A549 (cell line): ENCODE results near the gene POLR2L. TPM values are rescaled to one million over a fixed set of nuclear protein-coding genes. Genes with fewer than 3 reads are reported as not detected.

Experiments
- ATAC-seq, 2 experiments: fragments of 200-7000 bp in 1 of 2; fragments of >200 bp in 1 of 2; cut with Nextera tagmentation in 1 of 2; cut with Tn5 transposase in 1 of 2; 3 replicates each; pipeline versions ENCODE4 v1.8.0 to v1.9.1; 2018 to 2020; ENCODE audit warnings: mild to moderate bottlenecking in 1 of 2, moderate library complexity in 1 of 2
- CTCF ChIA-PET: fragments of 300-600 bp; sonication (Branson Sonifier 250); formaldehyde crosslinking; extraction: SDS; loops from one replicate; lab custom pipeline; 2021; ENCODE audit warnings: antibody characterized with exemption, inconsistent platforms; lab: Yijun Ruan, JAX
- POLR2A ChIA-PET: fragments of 350-600 bp; formaldehyde crosslinking; extraction: SDS; loops from one replicate; lab custom pipeline; 2021; ENCODE audit warnings: antibody characterized with exemption, inconsistent platforms; lab: Yijun Ruan, JAX
- DNase-seq, 2 experiments: peaks; one replicate each; pipeline versions ENCODE4 v3.0.0 to v3.0.0-alpha.2; 2011 to 2016; ENCODE audit warnings: low read depth in 1 of 2, low spot score in 1 of 2
- FAIRE-seq: peaks from 2 replicates; lab custom pipeline; 2011; peaks lifted over from hg19 to GRCh38; lab: Jason Lieb, UNC
- H3K27ac ChIP-seq, 2 experiments: fragments of >200 bp; sonication (Bioruptor Twin); formaldehyde crosslinking; 3 replicates each; pipeline ENCODE4 v1.5.1; 2016 to 2017
- H3K4me1 ChIP-seq: fragments of >200 bp; sonication (Bioruptor Twin); formaldehyde crosslinking; 3 replicates; pipeline ENCODE4 v1.6.1; 2016
- H3K4me2 ChIP-seq: fragments of >200 bp; sonication (Bioruptor Twin); formaldehyde crosslinking; 3 replicates; pipeline ENCODE4 v1.6.1; 2016
- H3K4me3 ChIP-seq: fragments of >200 bp; sonication (Bioruptor Twin); formaldehyde crosslinking; 3 replicates; pipeline ENCODE4 v1.5.1; 2016
- H3K9me3 ChIP-seq: fragments of >200 bp; sonication (Bioruptor Twin); formaldehyde crosslinking; 3 replicates; pipeline ENCODE4 v1.6.1; 2016
- E2F6 ChIP-seq: IDR thresholded peaks from 2 replicates; pipeline ENCODE4 v1.6.1; 2012; ENCODE audit warnings: low read depth, borderline replicate concordance
- EHF ChIP-seq: fragments of 250-450 bp; sonication (Bioruptor Pico); IDR thresholded peaks from 2 replicates; pipeline ENCODE4 v1.5.0; 2020; ENCODE audit warnings: mild to moderate bottlenecking
- ELK1 ChIP-seq: fragments of 150-350 bp; IDR thresholded peaks from 2 replicates; pipeline ENCODE4 v1.6.1; 2014; ENCODE audit warnings: low read depth, mild to moderate bottlenecking, low read length
- EP300 ChIP-seq, 2 experiments: fragments of >200 bp; sonication (Bioruptor Twin); formaldehyde crosslinking; IDR thresholded peaks; 2 replicates in 1 of 2; 3 replicates in 1 of 2; pipeline ENCODE4 v1.6.1; 2016 to 2017
- ESRRA ChIP-seq: fragments of 150-350 bp; IDR thresholded peaks from 2 replicates; pipeline ENCODE4 v1.6.1; 2014; ENCODE audit warnings: mild to moderate bottlenecking, low read length, borderline replicate concordance
- FOSB ChIP-seq: fragments of 250-450 bp; sonication (Bioruptor Pico); IDR thresholded peaks from 2 replicates; pipeline ENCODE4 v1.5.0; 2020; ENCODE audit warnings: mild to moderate bottlenecking, moderate library complexity
- HEYL ChIP-seq: fragments of 250-450 bp; sonication (Bioruptor Pico); IDR thresholded peaks from 2 replicates; pipeline ENCODE4 v1.8.0; 2021; ENCODE audit warnings: mild to moderate bottlenecking, moderate library complexity
- HMGXB4 ChIP-seq: fragments of 250-450 bp; sonication (Bioruptor Pico); IDR thresholded peaks from 2 replicates; pipeline ENCODE4 v1.5.0; 2021; ENCODE audit warnings: mild to moderate bottlenecking, moderate library complexity, borderline replicate concordance
- HOXA7 ChIP-seq: fragments of 250-450 bp; sonication (Bioruptor Pico); IDR thresholded peaks from 2 replicates; pipeline ENCODE4 v1.5.0; 2020; ENCODE audit warnings: mild to moderate bottlenecking, moderate library complexity
- JUN ChIP-seq, 2 experiments: fragments of >200 bp; sonication (Bioruptor Twin); formaldehyde crosslinking; IDR thresholded peaks; 2 replicates in 1 of 2; 3 replicates in 1 of 2; pipeline ENCODE4 v1.6.1; 2016 to 2017
- KDM1A ChIP-seq: fragments of 200-600 bp; sonication (generic); IDR thresholded peaks from 2 replicates; pipeline ENCODE4 v1.6.1; 2016; ENCODE audit warnings: low read depth, mild to moderate bottlenecking
- KDM5A ChIP-seq: fragments of 200-600 bp; sonication (generic); IDR thresholded peaks from 2 replicates; pipeline ENCODE4 v1.6.1; 2016; ENCODE audit warnings: antibody characterized with exemption, mild to moderate bottlenecking
- NR3C1 ChIP-seq: fragments of >200 bp; sonication (Bioruptor Twin); formaldehyde crosslinking; IDR thresholded peaks from 3 replicates; pipeline ENCODE4 v1.6.1; 2017
- PBX3 ChIP-seq: IDR thresholded peaks from 2 replicates; pipeline ENCODE4 v1.6.1; 2012
- PHF8 ChIP-seq: fragments of 200-600 bp; sonication (generic); IDR thresholded peaks from 2 replicates; pipeline ENCODE4 v1.6.1; 2016; ENCODE audit warnings: low read depth, mild to moderate bottlenecking, antibody characterized with exemption, moderate library complexity, borderline replicate concordance
- POLR2AphosphoS2 ChIP-seq: conservative IDR thresholded peaks from 2 replicates; pipeline ENCODE4 v1.6.1; 2012; ENCODE audit warnings: low read length, improper control_type of control experiment, inconsistent platforms
- RCOR1 ChIP-seq: fragments of 150-350 bp; IDR thresholded peaks from 2 replicates; pipeline ENCODE4 v1.6.1; 2014; ENCODE audit warnings: antibody characterized with exemption, low read length, low read depth
- SREBF2 ChIP-seq: fragments of 450-650 bp; IDR thresholded peaks from 2 replicates; pipeline ENCODE4 v1.6.1; 2014; ENCODE audit warnings: mild to moderate bottlenecking, moderate library complexity
- ZC3H11A ChIP-seq: fragments of 450-650 bp; IDR thresholded peaks from 2 replicates; pipeline ENCODE4 v1.6.1; 2014; ENCODE audit warnings: antibody characterized with exemption, mild to moderate bottlenecking
- ZNF302 ChIP-seq: fragments of 250-450 bp; sonication (Bioruptor Pico); IDR thresholded peaks from 2 replicates; pipeline ENCODE4 v1.9.0; 2021; ENCODE audit warnings: inconsistent platforms, mild to moderate bottlenecking, moderate library complexity
- WGBS: methylation state at CpG from one replicate; pipeline ENCODE4 v1.1.6; 2017; ENCODE audit errors: missing lambda C conversion rate; 5-methylcytosine and 5-hydroxymethylcytosine counted together
- polyA plus RNA-seq, 4 experiments: library from polyadenylated mRNA; depleted of rRNA in 3 of 4; stranded (reverse); fragments of >200 nt; fragmentation: RNase III in 1 of 4; extraction: RNeasy Plus Mini Kit Qiagen cat#74134 plus additional on column Dnase treatment in 1 of 4; gene quantifications; 2 replicates in 3 of 4; 3 replicates in 1 of 4; pipeline ENCODE4 v1.2.3, GENCODE V29; 2011 to 2017
- TF ChIP-seq, protein P1 (sequence below): fragments of >200 bp; sonication (Bioruptor Twin); formaldehyde crosslinking; IDR thresholded peaks from 2 replicates; pipeline ENCODE4 v1.6.1; 2016

POLR2L gene
- polyA plus RNA-seq, 2 of the 4 experiments (the other 2 are of a cell fraction) = 140 to 773 TPM

- WGBS = 88% methylated on average over 6 of the region's 6 CpGs
- CTCF ChIA-PET = interaction anchor here (0.8 kb wide), 1 partner anchor 9 kb away, joined by 3 read pairs; no protein-coding TSS in a partner anchor
- Histone ChIP-seq H3K4me1 (peaks cover 33% of the 10 kb centered on the region), H3K4me3 (no peak overlapping the region), H3K9me3 (no peaks in the 10 kb centered on the region), H3K27ac (0 out of 6 replicates have a peak overlapping the region, but pooled peaks of 1 of the 2 experiments have one; percentile 6), H3K4me2 (no peak overlapping the region)
- 0 out of 2 replicates have a peak, but pooled peaks have one; percentile 8 for TF ChIP-seq PBX3
- TF ChIP-seq HOXA7 = 0 out of 2 replicates have a peak, but pooled peaks have one; percentile 5
- no peak for TF ChIP-seq RCOR1
- no peak for DNase-seq
- ATAC-seq = no peak
- POLR2A ChIA-PET = no interaction called here
- FAIRE-seq = no peak
These were observed 29.3 kb downstream of the POLR2L start for GRCh38 chr11:813072-813455.

- no peak for ATAC-seq
- no peak for DNase-seq
- FAIRE-seq = no peak
- ChIA-PET POLR2A (interaction anchor here (1.1 kb wide), 1 partner anchor 22 kb away, joined by 3 read pairs; no protein-coding TSS in a partner anchor), CTCF (interaction anchor here (1.2 kb wide), 1 partner anchor 8 kb away, joined by 3 read pairs; no protein-coding TSS in a partner anchor)
- no peaks in the 10 kb centered on the region for H3K9me3 ChIP-seq
- WGBS = 87% methylated on average over 2 of the region's 3 CpGs
- TF ChIP-seq E2F6 = no peak
- TF ChIP-seq ZNF302 = no peak
- no peak for TF ChIP-seq SREBF2
- TF ChIP-seq KDM5A = no peak
- TF ChIP-seq HMGXB4 = no peak
- no peak for TF ChIP-seq KDM1A
- no peak for TF ChIP-seq ESRRA
- no peak for TF ChIP-seq EP300 (IDR thresholded peaks at IDR 0.05)
- no peak for TF ChIP-seq FOSB (CRISPR knock-in tag)
- no peak for TF ChIP-seq HEYL
- TF ChIP-seq POLR2AphosphoS2 = no peak
- no peak for TF ChIP-seq ELK1
- no peak for TF ChIP-seq NR3C1
- TF ChIP-seq PHF8 = no peak
- H3K4me3 ChIP-seq = no peak overlapping the region
- H3K4me1 ChIP-seq = peaks cover 37% of the 10 kb centered on the region
- H3K27ac ChIP-seq = peak overlapping the region in 1 of 2 experiments; percentile 95; a peak in 3 of 6 replicates
- H3K4me2 ChIP-seq = peak overlapping the region; percentile 87
These were observed 29.9 kb downstream of the POLR2L start for GRCh38 chr11:812390-812789.

DNA sequence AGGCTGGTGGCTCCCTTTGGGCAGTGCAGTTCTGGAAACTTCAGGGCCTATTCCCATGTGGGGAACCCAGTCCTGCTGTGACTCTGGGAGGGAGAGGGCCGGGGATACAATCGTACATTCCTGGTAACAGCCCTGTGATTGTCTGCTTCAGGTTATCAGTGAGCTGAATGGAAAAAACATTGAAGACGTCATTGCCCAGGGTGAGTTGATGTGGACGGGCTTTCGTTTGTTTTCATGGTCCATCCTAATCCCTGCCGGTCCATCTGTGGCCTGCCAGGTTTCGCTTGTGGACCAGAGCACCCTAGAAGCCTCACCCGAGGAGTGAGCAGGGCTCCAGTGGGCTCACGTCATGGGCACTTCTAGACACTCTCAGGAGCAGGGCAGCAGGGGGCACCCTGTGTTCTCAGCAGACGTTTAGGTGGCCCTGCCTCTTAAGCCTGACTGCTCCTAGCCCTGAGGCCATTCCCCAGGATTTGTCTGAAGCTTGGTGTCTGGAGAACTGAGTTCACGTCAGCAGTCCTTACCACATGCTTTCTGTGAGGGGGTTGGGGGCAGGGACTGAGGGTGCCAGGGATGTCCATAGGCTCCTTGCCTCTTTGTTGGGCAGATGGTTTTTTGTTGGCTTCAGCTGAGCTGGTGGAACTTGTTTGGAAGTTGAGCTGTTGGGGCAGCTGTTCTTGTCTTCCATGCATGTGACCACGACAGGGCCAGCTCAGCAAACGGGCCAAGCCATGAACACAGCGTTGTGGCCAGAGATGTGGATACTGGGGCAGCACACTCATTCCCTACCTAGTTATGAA is 30.7 kb downstream of the POLR2L start:
- no peak for TF ChIP-seq E2F6
- TF ChIP-seq JUN (IDR thresholded peaks at IDR 0.05) = no peak
- TF ChIP-seq, protein P1, sequence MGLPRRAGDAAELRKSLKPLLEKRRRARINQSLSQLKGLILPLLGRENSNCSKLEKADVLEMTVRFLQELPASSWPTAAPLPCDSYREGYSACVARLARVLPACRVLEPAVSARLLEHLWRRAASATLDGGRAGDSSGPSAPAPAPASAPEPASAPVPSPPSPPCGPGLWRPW = no peak
- TF ChIP-seq PHF8 = no peak
- TF ChIP-seq ZC3H11A = no peak
- TF ChIP-seq EHF = no peak
- TF ChIP-seq FOSB (CRISPR knock-in tag) = no peak
- TF ChIP-seq, all 56 proteins: peak for 0
- ChIA-PET POLR2A (interaction anchor here (1.1 to 1.5 kb wide), 2 partner anchors 7 to 22 kb away, joined by 3 to 6 read pairs; partner anchors contain the start of gene PNPLA2), CTCF (interaction anchor here (0.9 to 1.2 kb wide), 2 partner anchors 9 to 13 kb away, joined by 3 to 7 read pairs; no protein-coding TSS in a partner anchor)
- peak overlapping the region; percentile 95 to 97 for H3K27ac ChIP-seq
- H3K4me3 ChIP-seq = peak overlapping the region; percentile 94
- no peaks in the 10 kb centered on the region for H3K9me3 ChIP-seq
- 66% methylated on average over 12 of the region's 14 CpGs for WGBS
- FAIRE-seq (no peak), DNase-seq (no peak), ATAC-seq (no peak)
- H3K4me2 ChIP-seq = peak overlapping the region; percentile 87
- peaks cover 37% of the 10 kb centered on the region for H3K4me1 ChIP-seq
